D341Med (cell line): ENCODE results near the gene TTLL9.

ENCODE experiments used
- DNase-seq: peaks from one replicate; pipeline ENCODE4 v3.0.0; 2012; ENCODE audit warnings: low spot score

The TTLL9 gene

DNA sequence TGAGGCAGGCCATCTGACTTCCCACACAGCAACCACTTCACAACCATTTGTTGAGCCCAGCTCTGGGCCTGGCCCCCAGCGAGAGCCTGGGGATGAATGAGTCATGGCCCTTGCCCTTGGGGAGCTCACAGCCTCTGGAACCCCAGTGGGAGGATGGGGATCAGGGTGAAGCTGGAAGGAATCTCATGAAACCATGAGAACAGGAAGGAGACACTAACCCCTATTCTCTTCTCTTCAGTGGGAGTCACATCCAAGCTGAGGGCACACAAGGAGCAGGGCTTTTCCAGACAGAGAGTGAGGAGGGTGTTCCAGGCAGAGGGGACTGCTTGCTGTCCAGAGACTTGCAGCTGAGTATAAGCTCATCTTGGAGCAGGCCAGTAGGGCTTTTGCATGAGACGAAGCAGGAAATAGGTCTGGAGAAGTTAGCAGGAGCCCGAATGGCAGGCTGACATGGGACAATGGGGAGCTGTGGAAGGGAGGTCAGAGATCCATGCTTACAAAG lies 32.5 kb upstream of the TTLL9 start:
- no peak for DNase-seq

DNA sequence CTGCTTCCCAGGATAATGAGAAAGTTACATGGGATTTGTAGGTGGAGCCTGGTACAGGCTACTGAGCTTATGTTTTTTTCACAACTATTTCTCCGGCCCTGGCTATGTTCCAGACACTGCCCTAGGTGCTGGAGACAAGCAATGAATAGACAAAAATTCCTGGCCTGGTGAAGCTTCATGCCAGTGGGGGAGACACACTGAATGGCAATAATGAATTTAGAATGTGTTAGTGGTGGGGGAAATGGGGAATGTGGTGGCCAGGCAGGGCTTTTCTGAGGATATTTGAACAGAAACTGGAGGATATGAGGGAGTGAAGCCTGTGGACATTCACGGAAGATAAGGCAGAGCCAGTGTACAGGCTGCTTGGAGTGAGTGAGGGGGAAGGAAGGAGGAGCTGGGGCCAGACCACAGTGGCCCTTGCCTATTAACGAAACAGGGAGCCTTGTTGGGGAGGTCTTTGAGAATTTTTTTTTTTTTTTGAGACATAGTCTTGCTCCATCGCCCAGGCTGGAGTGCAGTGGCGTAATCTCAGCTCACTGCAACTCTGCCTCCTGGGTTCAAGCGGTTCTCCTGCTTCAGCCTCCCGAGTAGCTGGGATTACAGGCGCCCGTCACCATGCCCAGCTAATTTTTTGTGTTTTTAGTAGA lies 31.7 kb upstream of the TTLL9 start:
- no peak for DNase-seq

DNA sequence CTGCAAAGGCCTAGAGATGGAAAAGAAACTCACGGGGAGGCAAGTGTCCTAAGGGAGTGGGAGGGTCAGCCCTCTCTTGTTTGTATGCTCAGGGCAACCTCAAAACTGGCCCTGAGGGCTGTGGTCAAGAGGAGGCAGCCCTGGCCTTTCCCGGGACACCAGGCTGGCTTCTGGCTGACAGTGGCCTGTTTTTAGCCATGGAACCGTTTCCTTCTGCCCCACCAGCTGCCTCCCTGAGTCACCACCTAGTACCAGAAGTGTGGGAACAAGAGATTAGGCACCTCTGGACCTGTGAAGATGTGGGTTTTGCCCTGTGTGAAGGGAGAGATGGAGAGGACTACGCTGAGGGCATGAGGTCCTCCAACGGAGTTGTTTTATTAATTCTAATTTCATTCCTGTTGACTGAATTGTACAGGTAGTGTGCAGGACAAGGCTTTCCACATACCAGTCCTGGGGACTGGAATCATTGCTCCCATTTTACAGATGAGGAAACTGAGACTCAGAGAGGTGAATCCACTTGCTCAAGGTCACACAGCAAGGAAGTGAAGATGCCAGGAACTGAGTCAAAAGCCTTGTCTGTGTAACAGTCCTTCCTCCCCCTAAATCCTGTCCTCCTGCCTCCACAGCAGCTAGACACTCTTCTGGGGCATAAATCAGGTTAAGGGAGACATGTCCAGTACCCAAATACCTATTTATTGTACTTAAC lies 30.5 kb upstream of the TTLL9 start:
- DNase-seq, result no peak

DNA sequence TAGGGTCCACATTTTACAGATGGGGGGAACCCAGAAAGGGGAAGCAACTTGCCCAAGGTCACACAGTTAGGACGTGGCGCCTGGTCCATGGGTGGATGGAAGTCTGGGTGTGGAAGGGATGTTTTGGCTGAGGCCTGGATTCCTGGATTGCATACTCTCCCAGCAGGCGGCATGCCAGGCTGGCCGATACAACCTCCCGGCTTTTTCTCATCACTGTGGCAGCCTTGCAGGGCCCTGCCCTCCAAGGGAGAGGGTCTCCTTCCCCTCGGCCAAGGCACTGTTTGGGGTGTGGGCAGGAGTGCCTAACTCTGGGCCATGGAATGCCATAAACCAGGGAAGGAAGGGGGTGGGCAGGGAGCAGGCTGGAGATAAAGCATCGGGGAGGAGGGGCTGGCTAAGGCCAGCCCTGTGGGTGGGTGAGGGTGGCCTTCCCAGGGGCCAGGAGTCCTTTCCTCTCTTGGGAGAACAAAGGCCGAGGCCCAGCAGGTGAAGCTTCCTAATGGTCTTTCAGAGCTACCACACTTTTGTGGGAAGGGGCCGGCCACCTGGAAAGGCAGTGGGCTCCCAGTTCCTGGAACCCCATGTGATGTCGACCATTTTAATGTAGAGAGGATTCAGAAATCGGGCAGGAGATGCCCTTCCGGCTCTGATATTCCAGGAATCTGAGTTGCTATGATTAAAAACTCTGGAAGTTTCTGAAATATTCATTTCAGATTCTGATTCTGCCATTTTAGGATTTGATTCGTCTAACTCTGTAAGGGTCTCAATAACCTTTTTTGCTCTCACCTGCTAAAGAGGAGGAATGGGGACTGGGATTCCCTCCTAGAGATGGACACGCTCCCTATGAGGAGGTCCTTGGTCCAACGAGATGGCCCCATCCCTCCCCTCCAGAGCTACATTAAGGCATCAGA lies 29.3 kb upstream of the TTLL9 start:
- no peak for DNase-seq

DNA sequence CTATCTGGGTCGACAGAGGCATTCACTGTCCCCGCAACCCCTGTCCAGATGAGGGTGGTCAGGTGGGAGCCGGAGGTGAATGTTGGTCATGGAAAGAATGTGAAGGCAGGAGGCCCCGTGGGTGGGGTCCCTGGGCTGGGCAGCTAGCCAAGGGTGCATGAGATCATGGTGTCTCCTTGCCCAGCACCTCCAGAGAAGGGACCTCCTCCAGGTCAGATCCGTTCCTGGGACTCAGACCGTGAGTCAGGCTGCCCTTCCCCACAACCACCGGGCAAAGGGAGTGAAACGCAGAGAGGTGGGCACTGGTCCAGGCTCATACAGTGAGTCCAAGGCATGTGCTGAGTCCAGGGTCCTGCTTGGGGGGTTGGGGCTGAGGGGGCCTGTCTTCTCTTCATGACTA lies 28.5 kb upstream of the TTLL9 start:
- DNase-seq, result no peak

DNA sequence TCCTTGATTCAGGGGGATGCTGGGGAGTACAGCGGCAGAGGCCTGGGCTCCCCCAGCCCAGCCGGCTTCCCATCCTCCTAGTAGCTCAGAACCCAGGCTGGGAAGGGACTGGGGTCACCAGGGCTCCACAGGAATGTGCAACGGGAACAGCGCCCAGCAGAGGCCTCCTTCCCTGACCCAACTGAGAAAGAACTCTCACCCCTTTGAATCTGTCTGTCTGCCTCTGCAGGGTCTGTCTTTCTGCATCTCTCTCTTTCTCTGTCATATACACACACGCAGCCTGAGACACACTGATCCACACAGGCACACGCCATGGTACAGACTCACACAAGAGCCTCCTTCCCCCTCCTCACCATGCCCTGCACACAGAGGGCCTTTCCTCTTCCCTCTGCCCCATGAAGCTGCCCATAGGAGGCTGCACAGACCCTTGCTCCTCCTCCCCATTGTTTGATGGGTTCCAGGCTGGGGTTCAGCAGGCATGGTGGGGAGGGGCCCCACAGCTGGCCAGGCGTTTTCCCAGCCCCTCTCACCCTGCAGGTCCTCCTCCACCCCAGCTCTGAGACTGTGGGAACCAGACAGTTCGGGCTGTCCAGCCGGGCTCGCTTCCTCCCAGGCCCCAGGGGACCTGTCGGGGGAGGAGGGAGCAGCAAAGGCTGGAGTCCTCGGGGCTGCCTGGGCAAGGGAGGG lies 27.8 kb upstream of the TTLL9 start:
- no peak for DNase-seq

DNA sequence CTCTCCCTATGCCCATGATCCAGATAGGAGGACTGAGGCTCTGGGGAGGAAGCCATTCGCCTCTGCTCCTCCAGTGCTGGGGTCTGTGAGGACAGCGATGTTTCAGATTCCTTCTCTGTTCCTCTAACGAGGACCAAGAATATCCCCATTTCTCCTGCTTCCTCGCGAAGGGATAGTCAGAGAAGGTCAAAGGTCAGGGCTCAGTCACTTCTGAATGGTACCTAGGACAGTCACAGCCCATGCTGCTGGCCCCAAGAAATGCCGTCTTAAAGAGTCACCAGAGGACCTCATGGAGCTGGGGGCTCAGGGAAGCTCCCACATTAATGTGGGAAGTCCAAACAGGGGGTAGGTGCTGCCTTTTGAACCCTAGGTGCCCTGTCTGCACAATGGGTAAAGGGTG lies 27.1 kb upstream of the TTLL9 start:
- no peak for DNase-seq

DNA sequence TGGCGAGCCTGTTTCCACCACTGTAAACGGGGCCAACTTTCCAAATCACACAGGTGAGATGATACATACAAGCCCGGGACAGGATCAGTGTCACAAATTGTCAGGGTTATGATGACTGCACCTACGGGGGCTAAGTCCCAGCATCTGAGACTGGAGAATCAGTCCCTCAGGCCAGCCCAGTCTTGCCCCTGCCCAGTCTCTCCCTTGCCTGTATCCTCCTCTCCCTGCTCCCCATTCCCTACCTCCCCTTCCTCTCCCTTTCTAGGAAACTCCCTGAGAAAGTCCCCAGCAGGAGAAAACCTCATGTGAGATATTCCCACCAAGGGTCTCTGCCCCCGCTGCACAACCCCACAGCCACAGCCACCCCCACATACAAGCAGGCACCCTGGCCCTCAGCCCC lies 26.6 kb upstream of the TTLL9 start:
- no peak for DNase-seq

DNA sequence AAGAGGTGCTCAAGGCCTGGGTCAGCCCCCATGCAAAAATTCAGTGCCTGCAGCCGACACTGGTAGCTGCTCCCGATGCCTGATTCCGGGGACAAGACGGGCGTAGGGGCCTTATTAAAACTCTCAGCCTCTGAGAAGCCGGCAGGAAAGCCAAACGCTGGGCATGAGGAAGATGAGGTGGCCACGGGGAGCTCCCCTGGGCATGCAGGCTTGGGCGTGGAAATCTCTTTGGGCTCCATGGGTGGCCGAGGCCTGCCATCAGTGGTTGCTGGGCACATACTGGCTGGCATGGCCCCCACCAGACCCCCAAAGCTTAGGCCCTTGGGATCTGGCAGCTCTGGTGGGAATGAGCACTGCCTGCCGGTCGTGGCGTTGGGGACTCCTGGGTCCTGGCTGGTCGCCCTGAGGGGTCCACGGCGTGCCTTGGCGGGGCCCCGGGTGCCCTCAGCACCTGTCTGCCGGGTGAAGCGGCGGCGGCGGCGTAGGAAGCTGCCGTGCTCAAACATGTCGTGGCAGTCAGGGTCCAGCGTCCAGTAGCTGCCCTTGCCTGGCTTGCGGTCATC lies 25.6 kb upstream of the TTLL9 start:
- no peak for DNase-seq

DNA sequence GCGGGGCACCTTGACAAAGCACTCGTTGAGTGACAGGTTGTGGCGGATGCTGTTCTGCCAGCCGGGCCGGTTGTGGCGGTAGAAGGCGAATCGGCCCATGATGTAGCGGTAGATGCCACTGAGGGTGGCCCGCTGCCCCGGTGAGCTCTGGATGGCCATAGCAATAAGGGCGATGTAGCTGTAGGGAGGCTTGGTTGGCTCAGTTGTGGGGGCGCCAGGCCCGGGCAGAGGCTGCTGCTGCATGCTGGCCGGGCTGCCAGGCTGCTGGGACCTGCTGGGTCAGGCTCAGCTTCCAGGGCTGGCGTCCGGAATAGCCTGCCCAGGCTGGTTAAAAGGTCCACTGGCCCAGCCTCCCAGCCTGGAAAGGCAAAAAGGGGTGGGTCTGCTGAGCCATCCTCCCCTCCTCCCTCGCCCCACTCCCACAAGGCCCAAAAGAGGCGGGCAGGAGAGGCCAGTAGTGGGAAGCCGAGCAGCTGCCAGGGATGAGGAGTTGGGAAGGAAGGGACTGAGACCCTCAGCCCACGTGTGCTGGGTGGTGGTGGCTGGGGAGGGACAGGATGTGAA lies 25.1 kb upstream of the TTLL9 start, which contains the start of gene FOXS1:
TSS of gene FOXS1 (minus strand) at position 305 of the 564 bp plus-strand sequence. CDS start at position 243, 62 bp downstream.
- no peak for DNase-seq

DNA sequence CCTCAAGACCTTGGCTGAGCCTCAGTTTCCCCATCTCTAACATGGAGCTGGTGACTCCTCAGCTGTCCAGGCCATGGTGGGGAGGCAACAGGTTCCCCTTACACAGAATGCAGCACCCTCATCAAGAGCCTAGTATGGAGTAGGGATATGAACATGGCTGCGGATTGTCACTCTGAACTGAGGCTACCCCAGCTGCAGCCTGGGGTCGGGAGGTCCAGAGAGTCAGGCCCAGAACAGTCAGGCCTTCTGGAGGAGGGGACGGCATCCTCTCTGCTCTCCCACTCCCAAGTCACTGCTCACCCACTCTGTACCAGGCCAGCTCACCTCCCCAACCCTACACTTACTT lies 23.7 kb upstream of the TTLL9 start:
- DNase-seq, result no peak

DNA sequence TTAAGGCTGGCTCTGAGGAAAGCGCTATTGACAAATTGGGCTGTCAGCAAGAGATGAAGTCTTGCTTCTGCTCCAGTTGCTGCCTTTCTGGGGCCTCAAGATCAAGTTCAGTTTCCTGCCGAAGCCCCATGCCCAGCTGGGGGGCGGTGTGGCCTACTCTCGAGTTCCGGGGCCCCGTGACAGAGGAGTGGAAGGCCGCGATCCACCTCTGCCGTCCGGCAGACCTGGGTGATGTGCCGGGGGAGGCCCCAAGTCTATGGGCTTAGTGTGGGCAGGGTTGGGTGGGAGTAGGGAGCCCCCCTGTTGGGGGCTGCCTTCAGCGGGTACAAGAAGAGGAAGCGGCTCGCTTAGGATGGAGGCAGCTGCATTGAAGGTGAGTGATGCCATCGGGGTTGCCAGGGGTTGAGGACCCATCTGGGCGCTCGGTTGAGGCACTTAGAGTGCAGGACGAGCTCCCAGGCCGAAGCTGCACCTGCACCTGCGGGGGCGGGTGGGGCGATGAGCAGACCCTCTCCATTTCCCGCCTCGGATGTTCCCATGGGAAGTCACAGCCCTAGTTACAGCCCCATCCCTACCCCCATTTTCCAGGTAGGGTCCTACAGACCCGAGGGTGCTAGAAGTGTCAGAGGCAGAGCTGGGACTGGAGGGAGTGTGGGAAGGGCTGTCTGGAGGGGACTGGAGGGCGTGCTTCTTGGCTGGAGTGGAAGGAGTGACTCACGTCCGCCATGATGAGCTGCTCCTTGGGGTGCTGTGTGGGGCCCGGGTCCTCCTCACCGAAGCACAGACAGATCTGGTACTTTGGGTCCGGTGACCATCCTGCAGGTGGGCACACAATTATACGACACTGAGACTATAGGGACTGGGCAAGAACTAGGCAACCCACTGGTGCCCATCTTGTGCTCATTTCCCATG lies 22.1 kb upstream of the TTLL9 start:
- DNase-seq, result no peak

DNA sequence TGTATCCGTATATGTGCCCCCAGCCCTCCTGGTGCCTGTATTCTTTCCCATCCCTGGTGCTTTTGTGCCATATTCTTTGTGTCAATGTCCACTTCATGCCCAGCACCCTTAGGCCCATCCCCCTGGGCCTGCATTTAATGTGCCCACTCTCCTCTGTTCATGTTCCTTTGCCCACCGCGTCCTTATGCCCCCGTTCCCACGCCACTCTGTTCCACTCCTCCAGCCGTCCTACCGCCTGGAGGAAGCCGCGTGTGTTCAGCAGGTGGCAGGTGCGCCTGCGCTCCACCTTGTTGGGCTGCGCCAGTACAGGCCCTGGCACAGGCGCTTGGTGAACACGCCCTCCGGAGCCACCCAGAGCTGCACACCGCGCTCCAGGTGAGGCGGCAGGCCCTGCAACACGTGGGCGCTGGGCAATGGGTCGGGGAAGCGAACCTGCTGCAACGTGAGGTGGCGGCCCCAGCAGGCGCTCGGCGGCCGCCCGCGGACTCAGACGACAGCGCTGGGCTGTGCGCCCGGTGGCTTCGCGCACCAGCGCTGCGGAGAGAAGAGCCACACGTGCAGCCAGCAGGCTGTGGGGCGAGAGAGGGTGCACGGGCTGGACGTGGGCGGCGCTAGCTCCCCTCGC lies 21.0 kb upstream of the TTLL9 start:
- DNase-seq, result no peak

DNA sequence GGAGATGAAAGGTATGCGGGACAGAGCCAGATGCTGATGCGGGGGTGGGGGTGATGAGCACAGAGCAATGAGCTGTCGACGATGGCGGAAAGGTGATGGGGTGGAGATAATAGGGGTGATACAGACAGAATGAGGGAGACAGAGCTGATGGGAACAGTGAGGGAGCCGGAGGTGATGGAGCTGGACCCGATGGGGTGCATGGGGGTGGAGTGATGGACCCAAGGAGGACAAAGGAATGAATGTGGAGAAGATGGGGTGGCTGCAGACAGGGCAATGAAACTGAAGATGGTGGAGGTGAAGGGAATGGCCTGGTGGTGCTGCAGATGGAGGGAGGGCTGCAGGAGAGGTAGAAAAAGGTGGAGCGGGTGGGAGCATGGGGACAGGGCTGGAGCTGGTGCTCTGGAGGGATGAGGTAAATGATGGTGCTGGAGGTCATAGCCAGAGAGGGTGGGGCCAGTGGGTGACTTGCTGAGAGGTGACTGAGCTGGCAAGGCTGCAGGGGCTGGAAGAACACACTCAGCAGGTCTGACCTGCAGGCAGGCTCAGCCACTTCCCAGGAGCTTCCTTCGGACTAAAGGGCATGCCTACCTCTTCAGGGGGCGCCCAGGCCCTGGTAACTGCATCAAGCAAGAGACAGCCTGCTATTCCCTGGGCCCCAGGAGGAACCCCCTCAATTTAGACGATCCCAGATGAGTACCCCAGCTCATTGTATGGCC lies 19.0 kb upstream of the TTLL9 start:
- DNase-seq, result no peak

DNA sequence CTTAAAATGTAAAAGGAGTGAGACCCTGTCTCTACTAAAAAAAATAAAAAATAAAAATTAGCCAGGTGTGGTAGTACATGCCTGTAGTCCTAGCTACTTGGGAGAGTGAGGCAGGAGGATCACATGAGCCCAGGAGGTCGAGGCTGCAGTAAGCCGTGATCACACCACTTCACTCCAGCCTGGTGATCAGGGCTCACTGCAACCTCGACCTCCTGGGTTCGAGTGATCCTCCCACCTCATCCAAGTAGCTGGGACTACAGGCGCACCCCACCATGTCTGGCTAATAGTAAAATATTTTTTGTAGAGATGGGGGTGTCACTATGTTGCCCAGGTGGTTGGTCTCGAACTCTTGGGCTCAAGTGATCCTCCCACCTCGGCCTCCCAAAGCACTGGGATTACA lies 17.0 kb upstream of the TTLL9 start:
- DNase-seq, result no peak

DNA sequence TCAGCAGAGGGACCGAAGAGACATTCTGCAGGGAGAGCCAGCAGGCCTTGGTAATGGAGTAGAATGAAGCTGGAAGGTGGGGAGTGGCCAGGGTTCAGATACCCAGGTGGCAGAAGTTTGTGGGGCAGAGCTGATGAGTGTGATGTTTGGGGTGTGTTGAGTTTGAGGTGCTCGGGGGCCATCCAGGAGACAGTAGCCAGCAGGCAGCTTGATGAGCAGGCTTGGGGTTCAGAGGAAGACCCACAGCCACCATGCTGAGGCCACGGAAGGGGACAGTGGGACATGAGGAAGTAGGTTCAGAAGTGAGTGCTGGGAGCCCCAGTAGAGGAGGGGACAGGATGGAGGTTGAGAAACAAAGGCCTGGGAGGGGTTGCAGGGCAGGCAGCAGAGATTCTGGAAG lies 13.9 kb upstream of the TTLL9 start:
- no peak for DNase-seq

DNA sequence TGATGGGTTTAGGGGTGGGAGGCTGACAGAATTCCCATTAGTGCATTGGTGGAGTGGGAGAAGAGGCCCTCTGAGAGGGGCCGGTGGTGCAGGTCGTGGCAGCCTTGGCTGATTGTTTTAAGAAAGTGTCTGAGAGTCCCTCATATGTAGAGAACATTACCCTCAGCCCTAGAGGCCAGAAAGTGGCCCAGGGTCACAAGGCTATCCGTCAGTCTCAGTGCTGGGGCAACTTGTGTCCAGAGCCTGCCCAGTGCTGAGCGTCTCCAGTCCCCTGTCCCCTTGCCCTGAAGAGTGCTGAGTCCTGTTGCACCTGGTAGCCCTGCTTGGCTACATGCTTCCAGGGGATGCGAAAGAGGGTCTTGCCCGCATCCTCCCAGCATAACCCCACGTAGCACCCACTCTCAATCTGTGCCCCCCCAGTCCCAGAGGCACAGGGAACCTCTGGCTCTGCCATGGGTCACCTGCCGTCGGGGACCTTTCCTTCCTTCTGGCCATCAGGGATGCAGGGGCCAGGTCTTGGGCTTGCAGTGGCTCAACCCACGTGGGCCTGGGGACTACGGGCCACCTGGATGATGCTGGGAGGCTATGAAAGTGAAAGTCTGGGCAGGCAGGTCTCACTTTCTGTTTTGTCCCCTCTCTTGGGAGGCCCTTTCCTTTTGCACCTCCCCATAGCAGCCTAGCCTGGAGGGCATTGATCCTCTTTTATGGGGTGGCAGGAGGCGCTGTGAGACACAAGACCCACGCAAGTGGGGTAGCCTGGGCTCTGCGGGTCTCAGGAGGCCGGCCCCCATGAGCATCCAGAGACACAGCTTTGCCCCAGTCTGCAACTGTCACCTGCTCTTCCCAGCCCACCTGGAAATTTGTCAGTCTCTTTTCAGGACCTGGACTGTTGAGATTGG lies 12.3 kb upstream of the TTLL9 start:
- no peak for DNase-seq

DNA sequence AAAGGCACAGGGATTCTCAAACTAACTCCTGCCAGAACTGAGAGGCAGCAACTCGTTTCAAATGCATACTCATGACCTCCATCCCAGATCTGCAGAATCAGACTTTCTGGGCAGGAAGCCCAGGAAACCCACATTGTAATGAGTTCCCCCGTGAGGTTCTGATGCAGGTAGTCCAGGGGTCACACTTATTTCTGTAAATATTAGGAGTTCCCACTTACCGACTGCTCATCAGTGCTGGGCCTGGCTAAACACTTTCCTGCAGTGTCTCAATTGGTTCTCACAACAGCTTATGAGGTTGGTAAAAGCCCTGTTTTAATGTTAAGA lies 11.7 kb upstream of the TTLL9 start:
- DNase-seq, result no peak
